ENCODE measurements around the gene CNOT6L. TPM values are rescaled to one million over a fixed set of nuclear protein-coding genes. Genes with fewer than 3 reads are reported as not detected.

CNOT6L gene
- polyA plus RNA-seq, 1 of the 3 experiments (the other 2 are of a cell fraction), result 2.8 TPM

- TF ChIP-seq REST (IDR thresholded peaks at IDR 0.05; ENCODE audit: low read depth, low read length), result peak; percentile 82
- no peak for TF ChIP-seq RFX5 (IDR thresholded peaks at IDR 0.05; ENCODE audit: low read length)
- peak; percentile 35 for TF ChIP-seq RAD21 (IDR thresholded peaks at IDR 0.05; ENCODE audit: low read length)
Observed at GRCh38 chr4:77862478-77863216, 43.5 kb upstream of the CNOT6L start, which contains the start of gene MRPL1 (continued).

DNA sequence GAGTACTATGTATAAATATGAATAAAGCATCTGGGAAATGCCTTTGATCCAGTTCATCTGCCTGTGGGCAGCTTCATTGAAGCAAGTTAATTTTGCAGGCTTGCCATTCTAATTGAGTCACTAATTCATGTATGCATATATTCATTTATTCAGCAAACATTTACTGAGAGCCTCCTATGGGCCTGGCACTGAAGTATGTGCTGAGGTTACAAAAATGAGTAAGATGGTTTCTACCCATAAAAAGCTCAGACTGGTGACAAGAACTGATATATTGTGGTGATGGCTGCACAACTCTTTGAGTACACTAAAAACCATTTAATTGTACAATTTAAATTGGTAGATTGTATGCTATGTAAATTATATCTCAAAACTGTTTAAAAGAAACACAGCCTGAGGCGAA lies 42.3 kb upstream of the CNOT6L start:
- Histone ChIP-seq H3K9ac (peak overlapping the region; percentile 97), H3K4me2 (peak overlapping the region; percentile 86; the same call in 1 of the 2 replicates), H3K36me3 (replicated peaks in 1 of 2; ENCODE audit: control insufficient read depth in 1 of 2, insufficient read depth in 2 of 2, low read length in 1 of 2) (peaks cover 2 to 9% of the 10 kb centered on the region in 2 experiments), H3K79me2 (ENCODE audit: insufficient read depth) (peaks cover 31% of the 10 kb centered on the region), H3K9me3 (no peaks in the 10 kb centered on the region), H4K20me1 (ENCODE audit: insufficient read depth) (no peaks in the 10 kb centered on the region), H3K9me2 (no peaks in the 10 kb centered on the region), H2AFZ (ENCODE audit: low read depth) (peak overlapping the region; percentile 98), H3K27me3 (ENCODE audit: insufficient read depth) (no peaks in the 10 kb centered on the region), H3F3A (replicated peaks; ENCODE audit: insufficient read depth) (peaks cover 20% of the 10 kb centered on the region), H3K4me1 (ENCODE audit: control insufficient read depth in 1 of 2, insufficient read depth in 2 of 2, low read depth in 1 of 2, low read length in 1 of 2) (no peaks in the 10 kb centered on the region; a peak in 2 of 4 replicates), H3K27ac (ENCODE audit: low read depth in 2 of 2, low read length in 1 of 2) (peak overlapping the region; percentile 97 to 99), H3K4me3 (ENCODE audit: low read depth in 2 of 2, low read length in 1 of 2) (0 out of 4 replicates have a peak overlapping the region, but pooled peaks of 1 of the 2 experiments have one; percentile 98)
- POLR2A ChIA-PET, result interaction anchor here (0.6 to 1.4 kb wide), 2 partner anchors 195 to 861 kb away, joined by 6 to 7 read pairs; partner anchors contain the start of gene FRAS1
- WGBS (ENCODE audit: low lambda C conversion rate), result 92% methylated on average over 1 of the region's 1 CpG
- TF ChIP-seq ZBTB33 (IDR thresholded peaks at IDR 0.05; ENCODE audit: borderline replicate concordance, low read depth) (no peak), REST (IDR thresholded peaks at IDR 0.05; ENCODE audit: low read depth, low read length) (no peak)
- CTCF ChIA-PET, result interaction anchor here (1.0 to 2.7 kb wide), 8 partner anchors 16 to 52 kb away, joined by 3 to 17 read pairs (median 5); partner anchors contain the start of gene CNOT6L
- DNase-seq, result no peak
